GM19043 (cell line): ENCODE results near the gene NBPF1.
"Not testable (repeated sequence)": the region's sequence is repeated elsewhere in the genome, so short reads cannot be mapped to it uniquely, and the experiment has no call there.

Experiments used
- ATAC-seq: cut with Tn5 transposase; IDR thresholded peaks from one replicate; pipeline ENCODE4 v1.9.1; 2021; ENCODE audit warnings: low read depth; ENCODE audit not compliant: unreplicated experiment

Gene NBPF1

DNA sequence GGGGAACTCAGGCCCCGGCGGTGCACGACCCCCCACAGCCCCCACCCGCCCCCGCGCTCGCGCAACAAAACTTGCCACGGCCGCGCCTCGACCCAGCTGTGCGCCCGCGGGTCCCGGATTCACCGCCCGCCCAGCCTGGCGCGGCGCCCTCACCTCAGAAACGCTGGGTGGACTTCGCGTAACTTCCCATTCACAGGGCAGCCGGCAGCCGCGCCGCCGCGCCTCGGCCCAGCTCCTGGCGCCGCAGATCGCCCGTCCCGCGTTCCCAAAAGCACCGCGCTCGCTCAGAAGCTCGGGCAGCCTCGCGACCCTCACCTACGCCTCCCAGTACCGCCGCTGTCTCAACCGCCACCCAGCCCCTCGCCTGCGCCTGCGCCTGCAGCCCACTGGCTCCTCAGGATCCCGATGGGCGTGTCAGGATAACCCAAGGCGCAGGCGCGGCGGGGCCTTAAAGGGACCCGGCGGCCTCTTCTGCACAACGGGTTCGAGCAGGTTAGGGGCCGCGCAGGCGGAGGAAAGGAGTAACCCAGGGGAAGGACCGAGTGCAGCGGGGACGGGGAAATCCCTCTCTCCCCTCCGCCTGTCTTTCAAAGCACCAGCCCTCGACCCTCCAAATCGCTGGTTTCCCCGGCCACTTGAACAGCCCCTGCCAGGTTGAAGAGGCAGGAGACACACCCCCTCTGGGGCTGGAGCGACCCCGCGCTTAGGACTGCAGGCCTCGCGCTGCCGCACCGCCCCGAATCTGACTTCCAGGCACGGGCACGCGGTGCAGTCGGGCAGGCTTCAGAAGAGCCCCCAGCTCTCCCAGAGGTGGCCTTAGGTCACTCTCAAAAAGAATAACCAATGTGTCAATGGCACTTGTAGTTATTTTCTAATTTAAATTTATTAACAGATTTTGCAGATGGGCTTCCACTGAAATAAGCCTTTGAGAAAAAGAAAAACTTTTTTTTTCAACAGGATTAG is at the start of gene NBPF1:
Gene NBPF1 (minus strand): TSS at position 380 of the 963 bp plus-strand sequence.
- ATAC-seq: peak; percentile 76

DNA sequence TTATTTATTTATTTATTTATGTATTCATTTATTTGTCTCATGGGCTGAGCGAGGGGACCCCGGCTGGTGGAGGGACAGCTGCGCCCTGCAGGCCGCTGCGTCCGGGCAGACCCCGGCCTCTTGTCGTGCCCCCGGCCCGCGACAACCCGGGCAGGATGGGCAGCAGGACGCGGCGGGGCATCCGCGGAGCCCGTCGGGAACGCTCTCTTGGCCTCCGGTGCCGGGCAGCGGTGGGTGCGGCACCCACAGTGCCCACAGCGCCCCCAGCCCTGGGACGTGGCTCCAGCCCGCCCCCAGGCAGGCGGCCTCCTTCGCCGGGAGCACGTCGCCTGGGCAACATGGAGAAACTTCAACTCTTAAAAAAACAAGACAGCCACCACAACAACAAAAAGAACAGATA is 44.9 kb upstream of the NBPF1 start:
- ATAC-seq: not testable (repeated sequence)

- not testable (repeated sequence) for ATAC-seq
These were observed 43.8 kb upstream of the NBPF1 start for GRCh38 chr1:16656981-16657683.

DNA sequence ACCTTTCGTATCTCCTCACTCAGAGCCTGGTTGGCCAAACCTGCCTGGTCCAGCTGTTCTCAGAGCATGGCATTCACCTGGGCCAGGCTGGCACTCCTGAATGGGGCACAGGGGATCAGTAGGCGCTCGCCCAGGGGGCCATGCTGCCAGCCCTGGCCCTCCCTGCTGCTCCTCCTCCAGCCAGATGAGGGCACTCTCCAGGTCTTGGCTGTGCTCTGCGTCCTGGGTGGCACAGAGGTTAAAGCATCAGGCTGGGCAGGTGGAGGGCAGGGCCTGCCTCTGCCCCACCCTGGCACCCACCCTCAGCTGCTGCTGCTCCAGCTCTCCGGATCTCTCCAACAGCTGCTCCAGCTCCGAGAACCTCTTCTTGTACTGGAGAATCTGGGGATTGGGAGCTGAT is 43.2 kb upstream of the NBPF1 start:
- not testable (repeated sequence) for ATAC-seq

DNA sequence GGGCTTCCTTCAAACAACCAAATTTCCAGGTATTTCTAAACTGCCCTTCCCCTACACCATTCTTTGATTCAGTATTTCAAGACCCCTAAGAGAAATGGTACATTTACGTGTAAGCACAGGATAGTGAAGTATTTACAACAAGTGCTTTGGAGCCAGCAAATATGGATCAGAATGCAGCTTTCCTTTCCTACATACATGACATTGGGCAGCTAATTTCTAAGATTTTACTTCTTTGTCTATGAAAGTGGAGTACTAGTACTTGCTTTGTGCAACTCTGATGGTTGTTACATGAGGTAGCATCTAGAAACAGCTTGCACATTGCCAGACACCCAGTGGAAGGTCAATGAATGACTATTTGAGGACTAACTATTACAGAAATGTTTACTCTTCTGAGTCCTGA is 38.2 kb upstream of the NBPF1 start:
- not testable (repeated sequence) for ATAC-seq

DNA sequence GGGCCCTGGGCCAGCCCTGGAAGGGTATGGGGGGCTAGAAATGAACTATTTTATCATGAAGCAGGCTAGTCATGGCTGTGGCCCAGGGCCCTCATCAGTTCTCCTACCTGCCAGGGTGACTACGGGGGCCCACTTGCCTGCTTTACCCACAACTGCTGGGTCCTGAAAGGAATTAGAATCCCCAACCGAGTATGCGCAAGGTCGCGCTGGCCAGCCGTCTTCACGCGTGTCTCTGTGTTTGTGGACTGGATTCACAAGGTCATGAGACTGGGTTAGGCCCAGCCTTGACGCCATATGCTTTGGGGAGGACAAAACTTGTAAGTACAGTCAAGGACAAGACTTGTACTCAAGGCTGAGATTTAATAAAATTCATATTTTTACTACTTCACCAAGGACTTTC is 36.6 kb upstream of the NBPF1 start:
- ATAC-seq: not testable (repeated sequence)

- not testable (repeated sequence) for ATAC-seq
These were observed 36.0 kb upstream of the NBPF1 start for GRCh38 chr1:16649390-16649789.

DNA sequence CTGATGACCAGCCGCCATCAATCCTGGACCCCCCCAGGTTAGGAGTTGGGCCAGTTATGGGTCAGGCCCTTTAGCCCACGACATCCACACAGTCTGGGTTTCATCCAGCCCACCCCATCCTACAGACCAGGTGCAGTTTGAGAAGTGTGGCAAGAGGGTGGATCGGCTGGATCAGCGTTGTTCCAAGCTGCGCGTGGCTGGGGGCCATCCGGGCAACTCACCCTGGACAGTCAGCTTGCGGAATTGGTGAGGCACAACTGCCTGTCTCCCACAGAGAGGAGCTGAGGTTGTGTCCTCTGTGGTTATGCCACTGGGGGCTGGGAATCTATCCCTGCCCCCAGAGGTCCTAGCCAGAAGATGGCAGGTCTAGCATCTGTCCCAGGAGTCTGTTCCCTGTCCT is 35.4 kb upstream of the NBPF1 start:
- ATAC-seq: not testable (repeated sequence)

- not testable (repeated sequence) for ATAC-seq
These were observed 34.9 kb upstream of the NBPF1 start for GRCh38 chr1:16648250-16648649.

DNA sequence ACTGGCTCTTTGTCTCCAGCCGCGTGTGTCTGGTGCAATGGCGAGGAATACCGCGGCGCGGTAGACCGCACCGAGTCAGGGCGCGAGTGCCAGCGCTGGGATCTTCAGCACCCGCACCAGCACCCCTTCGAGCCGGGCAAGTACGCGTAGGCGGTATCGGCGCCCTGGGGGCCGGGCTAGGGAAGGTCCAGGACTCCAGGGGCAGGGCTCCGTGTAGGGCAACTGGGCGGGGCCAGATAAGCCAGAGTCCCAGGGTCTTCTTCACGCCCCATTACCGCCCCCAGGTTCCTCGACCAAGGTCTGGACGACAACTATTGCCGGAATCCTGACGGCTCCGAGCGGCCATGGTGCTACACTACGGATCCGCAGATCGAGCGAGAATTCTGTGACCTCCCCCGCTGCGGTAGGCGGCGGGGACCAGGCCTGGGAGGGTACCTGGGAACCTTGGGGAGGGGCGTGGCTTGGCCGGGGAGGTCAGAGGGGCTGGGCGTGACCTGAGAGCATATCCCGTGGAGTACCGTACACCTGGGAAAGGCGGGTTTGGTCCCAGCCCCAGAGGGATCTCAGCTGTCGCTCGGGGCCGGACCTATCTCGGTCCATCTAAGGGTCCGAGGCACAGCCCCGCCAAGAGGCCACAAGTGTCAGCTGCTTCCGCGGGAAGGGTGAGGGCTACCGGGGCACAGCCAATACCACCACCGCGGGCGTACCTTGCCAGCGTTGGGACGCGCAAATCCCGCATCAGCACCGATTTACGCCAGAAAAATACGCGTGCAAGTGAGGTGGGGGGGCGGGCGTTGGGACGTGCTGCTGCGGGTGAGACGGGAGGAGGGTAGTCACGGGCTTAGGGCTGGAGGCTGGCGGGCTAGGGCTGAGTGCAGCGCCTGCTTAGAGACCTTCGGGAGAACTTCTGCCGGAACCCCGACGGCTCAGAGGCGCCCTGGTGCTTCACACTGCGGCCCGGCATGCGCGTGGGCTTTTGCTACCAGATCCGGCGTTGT is 34.1 kb upstream of the NBPF1 start:
- not testable (repeated sequence) for ATAC-seq

DNA sequence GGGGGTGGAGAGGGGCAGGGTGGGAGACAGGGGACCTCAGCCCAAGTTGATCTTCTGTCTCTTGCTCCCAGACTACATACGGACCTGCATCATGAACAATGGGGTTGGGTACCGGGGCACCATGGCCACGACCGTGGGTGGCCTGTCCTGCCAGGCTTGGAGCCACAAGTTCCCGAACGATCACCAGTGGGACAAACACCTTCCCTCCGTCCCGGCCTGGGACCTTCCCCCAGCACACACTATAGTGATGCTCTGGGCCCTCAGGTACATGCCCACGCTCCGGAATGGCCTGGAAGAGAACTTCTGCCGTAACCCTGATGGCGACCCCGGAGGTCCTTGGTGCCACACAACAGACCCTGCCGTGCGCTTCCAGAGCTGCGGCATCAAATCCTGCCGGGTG is 33.4 kb upstream of the NBPF1 start:
- not testable (repeated sequence) for ATAC-seq

- not testable (repeated sequence) for ATAC-seq
These were observed 32.8 kb upstream of the NBPF1 start for GRCh38 chr1:16646061-16646664.

DNA sequence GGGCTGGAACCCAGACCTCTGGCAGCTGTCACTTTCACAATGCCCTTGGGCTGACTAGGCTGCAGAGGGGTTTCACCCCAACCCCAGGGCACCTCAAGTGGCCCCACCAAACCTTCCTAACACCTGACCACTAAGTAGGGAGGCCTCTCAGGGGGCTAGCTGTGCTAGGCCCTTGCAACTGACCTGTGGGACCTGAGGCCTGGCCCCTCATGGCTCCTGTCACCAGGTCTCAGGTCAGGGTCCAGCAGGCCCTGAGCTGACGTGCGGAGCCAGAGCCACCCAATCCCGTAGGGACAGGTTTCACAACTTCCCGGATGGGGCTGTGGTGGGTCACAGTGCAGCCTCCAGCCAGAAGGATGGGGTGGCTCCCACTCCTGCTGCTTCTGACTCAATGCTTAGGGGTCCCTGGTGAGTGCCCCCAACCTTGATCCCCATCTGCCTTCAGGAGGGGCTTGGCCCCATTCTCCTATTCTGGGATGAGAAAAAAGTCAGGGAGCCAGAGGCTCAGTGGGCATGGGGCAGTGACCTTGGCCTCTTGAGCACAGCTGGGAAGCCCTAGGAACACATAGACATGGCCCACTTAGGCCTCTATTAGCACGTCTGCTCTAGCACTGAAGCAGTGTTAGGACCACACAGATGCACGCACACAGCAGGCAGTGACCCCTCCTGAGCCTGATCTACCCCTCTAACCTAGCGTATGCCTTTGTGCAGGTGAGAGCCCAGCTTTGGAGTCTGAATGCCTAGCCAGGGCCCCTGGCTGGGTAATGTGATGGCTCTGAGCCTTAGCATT is 32.1 kb upstream of the NBPF1 start:
- not testable (repeated sequence) for ATAC-seq

GRCh38 chr1:16644482-16645270 is 31.3 kb upstream of the NBPF1 start:
- peak; percentile 80 for ATAC-seq

DNA sequence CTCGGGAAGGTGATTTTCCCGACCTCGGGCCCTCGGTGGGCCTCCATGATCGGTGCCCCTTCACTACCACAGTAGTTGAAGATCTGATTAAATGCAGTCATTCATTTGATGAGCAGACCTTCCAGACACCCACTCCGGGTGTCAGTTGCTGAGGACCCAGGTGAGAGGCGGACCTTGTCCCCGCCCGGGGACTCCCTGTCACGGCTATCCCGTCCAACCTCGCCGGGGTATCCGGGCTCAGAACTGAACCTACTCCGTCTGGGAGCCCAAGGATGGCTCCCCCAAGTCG is 30.8 kb upstream of the NBPF1 start:
- no peak for ATAC-seq

DNA sequence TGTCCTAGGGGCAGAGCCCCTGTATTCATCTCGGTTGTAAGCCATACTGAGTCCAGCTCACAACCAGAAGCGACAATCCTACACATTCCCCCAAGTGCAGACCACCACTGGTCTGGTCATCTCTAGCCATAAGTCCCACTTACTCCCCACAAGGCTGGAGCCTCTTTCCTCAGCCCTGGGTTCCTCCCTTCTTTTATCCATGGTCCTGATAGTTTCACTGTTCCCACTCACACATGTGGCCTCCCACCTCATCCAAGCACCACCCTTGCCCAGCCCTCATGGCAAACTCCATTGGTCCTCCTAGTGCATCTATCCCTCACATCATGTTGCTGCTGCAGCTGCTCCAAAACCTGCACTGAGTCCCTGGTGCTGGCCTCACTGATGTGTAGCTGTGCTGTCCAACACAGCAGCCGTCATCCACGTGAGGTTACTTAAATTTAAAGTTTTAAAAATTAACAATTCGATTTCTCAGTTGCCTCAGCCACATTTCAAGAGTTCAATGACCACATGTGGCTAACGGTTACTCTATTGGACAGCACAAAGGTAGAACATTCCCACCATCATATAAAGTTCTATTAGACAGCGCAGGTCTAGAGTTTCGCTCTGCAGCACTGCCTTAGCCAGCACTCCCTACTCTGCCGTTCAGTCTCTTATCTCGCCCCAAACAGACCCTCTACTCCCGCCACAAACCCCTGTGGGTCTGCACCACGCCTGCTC is 30.3 kb upstream of the NBPF1 start:
- peak; percentile 4 for ATAC-seq

DNA sequence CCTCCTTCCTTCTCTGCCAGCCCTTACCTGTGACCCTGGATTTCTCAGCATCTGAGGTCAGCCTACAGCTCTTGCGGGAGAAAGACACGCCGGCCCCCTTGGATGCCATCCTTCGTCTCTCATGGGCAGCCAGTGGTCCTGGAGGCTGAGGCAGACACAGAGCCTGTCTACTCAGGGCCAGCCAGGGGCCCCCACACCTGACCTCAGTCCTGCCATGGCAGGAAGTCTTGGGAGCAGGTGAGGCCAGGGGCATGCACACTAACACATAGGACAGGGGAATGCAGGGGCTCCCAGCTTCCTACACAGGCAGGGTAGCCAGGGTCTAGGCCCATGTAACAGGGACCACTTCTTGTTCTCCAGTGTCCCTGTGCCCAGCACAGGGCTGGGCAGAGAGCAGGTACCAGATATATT is 29.6 kb upstream of the NBPF1 start:
- ATAC-seq: not testable (repeated sequence)
